ENCODE data around the gene SPIN1.

SPIN1 gene

DNA sequence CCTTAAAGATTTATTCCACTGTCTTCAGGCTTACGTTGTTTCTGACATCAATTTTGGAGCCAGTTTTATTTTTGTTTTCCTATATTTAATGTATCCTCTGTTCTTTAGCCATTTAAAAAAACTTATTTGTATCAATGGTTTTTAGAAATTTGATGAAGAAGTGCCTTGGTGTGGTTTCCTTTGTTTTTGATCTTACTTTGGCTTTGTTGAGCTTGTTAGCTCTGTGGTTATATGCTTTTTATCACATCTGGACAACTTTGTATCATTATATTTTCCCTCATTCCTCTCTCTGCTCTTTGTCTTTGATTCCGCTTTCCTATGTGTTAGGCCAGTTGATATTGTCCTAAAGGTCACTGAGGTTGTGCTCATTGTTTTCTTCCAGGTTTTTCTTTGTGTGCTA is 58.5 kb downstream of the SPIN1 start:
- Histone ChIP-seq H3K4me3 (ENCODE audit: low read depth, low read length) (no peak overlapping the region), H3K9me3 (no peaks in the 10 kb centered on the region), H3K4me1 (no peaks in the 10 kb centered on the region), H3K27me3 (no peaks in the 10 kb centered on the region), H3K36me3 (no peaks in the 10 kb centered on the region)
- no peak for DNase-seq
- no peak for TF ChIP-seq CTCF (IDR thresholded peaks at IDR 0.05; ENCODE audit: low read depth, low read length)

DNA sequence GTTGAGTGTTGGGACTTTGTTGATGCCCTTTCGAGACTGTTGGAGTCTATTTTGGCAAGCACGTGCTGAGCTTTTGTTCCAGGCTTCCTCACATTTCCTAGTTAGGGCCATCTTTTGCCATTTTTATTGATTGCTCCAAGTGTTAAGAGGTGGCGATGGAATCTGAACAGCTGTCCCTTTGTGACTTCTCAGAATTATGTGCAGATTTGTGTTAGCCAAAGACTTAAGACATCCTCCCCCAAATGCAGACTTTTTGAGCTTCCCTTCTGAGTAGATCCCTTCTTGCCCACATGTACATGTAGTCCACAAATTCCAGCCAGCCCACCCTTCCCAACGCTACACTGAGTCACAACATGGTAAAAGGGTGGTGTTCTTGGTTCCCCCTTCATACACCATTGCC is 59.2 kb downstream of the SPIN1 start:
- DNase-seq = no peak
- Histone ChIP-seq H3K9me3 (no peaks in the 10 kb centered on the region), H3K4me3 (ENCODE audit: low read depth, low read length) (no peak overlapping the region), H3K36me3 (no peaks in the 10 kb centered on the region), H3K4me1 (no peaks in the 10 kb centered on the region), H3K27me3 (no peaks in the 10 kb centered on the region)
- no peak for TF ChIP-seq CTCF (IDR thresholded peaks at IDR 0.05; ENCODE audit: low read depth, low read length)

DNA sequence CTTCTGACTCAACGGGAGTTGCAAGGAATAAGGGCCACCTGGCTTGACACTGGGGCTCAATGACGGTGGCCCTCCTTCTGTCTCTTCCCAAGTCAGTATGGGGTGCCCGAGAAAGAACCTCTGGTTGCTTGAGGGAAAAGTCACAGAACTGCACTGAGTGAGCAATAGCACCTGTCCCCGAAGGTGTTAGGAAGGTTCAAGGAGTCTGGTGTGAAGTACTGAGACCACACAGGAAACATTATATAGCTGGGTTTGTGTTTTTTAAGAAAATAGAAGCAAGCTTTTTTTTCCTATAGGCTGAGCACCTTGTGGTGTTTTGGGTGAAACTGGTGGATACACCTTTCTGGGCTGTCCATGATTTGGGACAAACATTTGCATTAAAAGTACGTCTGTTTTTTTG is 62.9 kb downstream of the SPIN1 start:
- H3K4me1 ChIP-seq = no peaks in the 10 kb centered on the region
- no peak overlapping the region for H3K4me3 ChIP-seq (ENCODE audit: low read depth, low read length)
- H3K9me3 ChIP-seq = no peaks in the 10 kb centered on the region
- DNase-seq = no peak
- H3K27me3 ChIP-seq = no peaks in the 10 kb centered on the region
- peaks cover 5% of the 10 kb centered on the region; the same call in 1 of the 2 replicates for H3K36me3 ChIP-seq
- no peak for TF ChIP-seq CTCF (IDR thresholded peaks at IDR 0.05; ENCODE audit: low read depth, low read length)

GRCh38 chr9:88458716-88459465 is 70.6 kb downstream of the SPIN1 start:
- Histone ChIP-seq H3K9me3 (no peaks in the 10 kb centered on the region), H3K4me1 (no peaks in the 10 kb centered on the region), H3K36me3 (peaks cover 2% of the 10 kb centered on the region; the same call in 1 of the 2 replicates), H3K4me3 (ENCODE audit: low read depth, low read length) (no peak overlapping the region), H3K27me3 (no peaks in the 10 kb centered on the region)
- DNase-seq = no peak
- no peak for TF ChIP-seq CTCF (IDR thresholded peaks at IDR 0.05; ENCODE audit: low read depth, low read length)

DNA sequence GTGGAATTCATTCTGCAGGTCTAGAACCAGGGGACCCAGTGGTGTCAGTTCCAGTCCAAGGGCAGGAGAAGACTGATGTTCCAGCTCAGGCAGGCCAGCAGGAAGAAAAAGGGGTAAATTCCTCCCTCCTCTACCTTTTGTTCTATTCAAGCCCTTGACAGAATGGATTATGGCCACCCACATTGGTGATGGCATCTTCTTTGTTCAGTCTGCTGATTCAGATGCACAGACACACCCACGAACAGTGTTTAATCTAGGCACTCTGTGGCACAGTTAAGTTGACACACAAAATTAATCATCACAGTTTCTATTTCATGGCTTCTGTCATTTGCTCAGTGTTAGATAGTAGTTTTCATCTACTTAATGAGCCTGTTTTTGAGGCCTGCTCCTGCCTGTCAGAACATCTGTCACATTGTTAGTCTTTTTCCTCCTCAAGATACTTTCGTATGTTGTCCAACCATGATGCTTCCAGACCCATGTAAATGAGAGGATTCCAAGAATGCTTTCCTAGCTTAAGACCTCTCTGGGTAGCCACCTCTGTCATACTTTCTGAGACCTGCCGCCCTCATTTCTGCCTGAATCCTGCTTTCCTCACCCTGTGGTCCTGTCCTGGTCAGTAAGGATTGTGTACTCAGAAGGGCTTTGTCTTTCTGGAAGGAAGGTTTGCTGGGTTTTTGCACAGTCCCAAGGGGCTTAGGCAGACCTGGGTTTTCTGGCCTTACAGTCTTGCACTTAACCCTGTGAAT is 72.5 kb downstream of the SPIN1 start:
- Histone ChIP-seq H3K27me3 (no peaks in the 10 kb centered on the region), H3K4me1 (no peaks in the 10 kb centered on the region), H3K9me3 (no peaks in the 10 kb centered on the region), H3K36me3 (no peaks in the 10 kb centered on the region), H3K4me3 (ENCODE audit: low read depth, low read length) (no peak overlapping the region)
- DNase-seq = no peak
- no peak for TF ChIP-seq CTCF (IDR thresholded peaks at IDR 0.05; ENCODE audit: low read depth, low read length)

GRCh38 chr9:88462191-88462590 is 73.9 kb downstream of the SPIN1 start:
- no peak for TF ChIP-seq CTCF (IDR thresholded peaks at IDR 0.05; ENCODE audit: low read depth, low read length)
- Histone ChIP-seq H3K4me1 (no peaks in the 10 kb centered on the region), H3K4me3 (ENCODE audit: low read depth, low read length) (no peak overlapping the region), H3K36me3 (no peaks in the 10 kb centered on the region), H3K9me3 (no peaks in the 10 kb centered on the region), H3K27me3 (no peaks in the 10 kb centered on the region)
- DNase-seq = no peak
